ENCODE data around the gene EEPD1.
"Not testable (repeated sequence)": the region's sequence is repeated elsewhere in the genome, so short reads cannot be mapped to it uniquely, and the experiment has no call there.

EEPD1 gene

GRCh38 chr7:36152756-36153570, at the start of gene EEPD1:
Gene EEPD1, plus strand, starts transcription at chr7:36153254. Its CDS starts 1,071 bp downstream, at chr7:36154325.
- peak; percentile 100 for DNase-seq

GRCh38 chr7:36103837-36104561, 49.1 kb upstream of the EEPD1 start:
- no peak for DNase-seq

GRCh38 chr7:36106972-36107908, 45.8 kb upstream of the EEPD1 start:
- DNase-seq: not testable (repeated sequence)

- DNase-seq: no peak
Measured at GRCh38 chr7:36107926-36108631, 45.0 kb upstream of the EEPD1 start.

- no peak for DNase-seq
Measured at GRCh38 chr7:36109013-36109627, 43.9 kb upstream of the EEPD1 start.

GRCh38 chr7:36110584-36110983, 42.5 kb upstream of the EEPD1 start:
- DNase-seq: no peak

- no peak for DNase-seq
Measured at GRCh38 chr7:36112969-36113368, 40.1 kb upstream of the EEPD1 start.

- DNase-seq: no peak
Measured at GRCh38 chr7:36114355-36114754, 38.7 kb upstream of the EEPD1 start.

- peak; percentile 30 for DNase-seq
Measured at GRCh38 chr7:36115448-36116321, 37.4 kb upstream of the EEPD1 start.

- DNase-seq: peak; percentile 24
Measured at GRCh38 chr7:36116347-36117202, 36.5 kb upstream of the EEPD1 start.

GRCh38 chr7:36117203-36117840, 35.7 kb upstream of the EEPD1 start:
- DNase-seq: no peak

- DNase-seq: no peak
Measured at GRCh38 chr7:36118344-36118743, 34.7 kb upstream of the EEPD1 start.

GRCh38 chr7:36119005-36119706, 33.9 kb upstream of the EEPD1 start:
- peak; percentile 17 for DNase-seq

GRCh38 chr7:36119983-36120646, 32.9 kb upstream of the EEPD1 start:
- DNase-seq: peak; percentile 27

GRCh38 chr7:36125630-36126029, 27.4 kb upstream of the EEPD1 start:
- DNase-seq: not testable (repeated sequence)

- no peak for DNase-seq
Measured at GRCh38 chr7:36127075-36127740, 25.8 kb upstream of the EEPD1 start.

GRCh38 chr7:36128448-36129047, 24.5 kb upstream of the EEPD1 start:
- DNase-seq: peak; percentile 21
